SH-SY5Y (cell line): Measurements from ENCODE around the gene AFF2.

ENCODE experiments used
- GATA2 ChIP-seq: IDR thresholded peaks from 2 replicates; pipeline ENCODE4 v1.6.1; 2011; ENCODE audit warnings: mild to moderate bottlenecking, low read depth, low read length
- GATA3 ChIP-seq: IDR thresholded peaks from 2 replicates; pipeline ENCODE4 v1.6.1; 2011; ENCODE audit warnings: low read depth, mild to moderate bottlenecking, low read length, moderate library complexity

- TF ChIP-seq GATA2 = no peak
- no peak for TF ChIP-seq GATA3
Observed at GRCh38 chrX:148507418-148507817, 7.0 kb downstream of the AFF2 start.
